ENCODE measurements around the gene VSTM4.

GRCh38 chr10:49000437-49001398 lies 114.6 kb downstream of the VSTM4 start:
- no peak for TF ChIP-seq POLR2A (IDR thresholded peaks at IDR 0.05)
- no peak for TF ChIP-seq CTCF (IDR thresholded peaks at IDR 0.05)
- no peak for TF ChIP-seq POLR2AphosphoS5 (IDR thresholded peaks at IDR 0.05)
